Psoas muscle (tissue), 8 donors: ENCODE measurements around the gene ARHGAP30. TPM values are rescaled to one million over a fixed set of nuclear protein-coding genes. Genes with fewer than 3 reads are reported as not detected.

Experiments
- ATAC-seq, 4 donors: fragments of 200-7000 bp; cut with Tn5 transposase; one replicate each; pipeline ENCODE4 v1.9.1; 2020; ENCODE audit warnings: moderate library complexity in 3 of 4, mild to moderate bottlenecking in 2 of 4
- DNase-seq, 2 donors: peaks; one replicate each; pipeline ENCODE4 v3.0.0-alpha.2; 2020
- H3K27ac ChIP-seq: fragments of 200-600 bp; one replicate; pipeline ENCODE4 v1.8.0; 2022
- H3K27me3 ChIP-seq, 3 donors: fragments of 200-600 bp in 1 of 3; one replicate each; pipeline versions ENCODE4 v1.6.1 to v1.8.0; 2013 to 2022; ENCODE audit warnings: low read length in 2 of 3, mild to moderate bottlenecking in 2 of 3, moderate library complexity in 1 of 3; ENCODE audit not compliant: insufficient read depth in 3 of 3
- H3K36me3 ChIP-seq, 2 donors: fragments of 200-600 bp in 1 of 2; one replicate each; pipeline versions ENCODE4 v1.6.1 to v1.8.0; 2013 to 2022; ENCODE audit warnings: low read depth in 1 of 2, mild to moderate bottlenecking in 1 of 2, moderate library complexity in 1 of 2; ENCODE audit not compliant: insufficient read depth in 1 of 2
- H3K4me1 ChIP-seq: fragments of 200-600 bp; one replicate; pipeline ENCODE4 v1.8.0; 2022
- H3K4me3 ChIP-seq: fragments of 200-600 bp; one replicate; pipeline ENCODE4 v1.8.0; 2022; ENCODE audit warnings: mild to moderate bottlenecking
- H3K9me3 ChIP-seq: fragments of 200-600 bp; one replicate; pipeline ENCODE4 v1.8.0; 2022
- CTCF ChIP-seq: fragments of 200-600 bp; IDR thresholded peaks from one replicate; pipeline ENCODE4 v1.8.0; 2022; ENCODE audit warnings: antibody characterized with exemption
- WGBS, 3 donors: extraction: QIAGEN DNeasy Blood & Tissue Kit; methylation state at CpG; one replicate each; pipeline versions ENCODE4 v1.1.6 to v1.1.7; 2013; 5-methylcytosine and 5-hydroxymethylcytosine counted together
- intact Hi-C, 2 donors: fragments of 100-400 bp; cut with DNase I; formaldehyde crosslinking; loops; one replicate each; pipeline versions ENCODE4 v1.11.0 to v1.14.2; 2022
- polyA plus RNA-seq, 3 donors: library from polyadenylated mRNA; stranded (reverse); fragments of 200-250 nt; gene quantifications; one replicate each; pipeline ENCODE4 v1.2.3, GENCODE V29; 2013
- total RNA-seq, 4 donors: library from RNA; stranded (reverse); fragmentation: NEBNext Ultra II Directional in 2 of 4; extraction: Animal tissue kit (Norgen Biotek cat#: 25700) in 2 of 4; gene quantifications; one replicate each; pipeline versions ENCODE4 v1.2.1 to v1.2.4, GENCODE V29; 2021 to 2023
- donor health status: healthy with polysubstance abuse.
- donor health status: DM: no; HTN: no; CAD: no; lungs with moderate emphysema.
- donor health status: Bipolar disorder and iron deficiency.
- donor health status: healthy.
- donor health status: DM: yes; HTN: yes; CAD: no.
- donor health status: DM: no; HTN: no; CAD: no.
- donor health status: DM: no; HTN: no; CAD: no.
- donor health status: DM: yes; HTN: yes; CAD: no.

Gene ARHGAP30
- total and polyA plus RNA-seq, 7 donors: 0.44 to 3.3 (median 1.6) TPM

DNA sequence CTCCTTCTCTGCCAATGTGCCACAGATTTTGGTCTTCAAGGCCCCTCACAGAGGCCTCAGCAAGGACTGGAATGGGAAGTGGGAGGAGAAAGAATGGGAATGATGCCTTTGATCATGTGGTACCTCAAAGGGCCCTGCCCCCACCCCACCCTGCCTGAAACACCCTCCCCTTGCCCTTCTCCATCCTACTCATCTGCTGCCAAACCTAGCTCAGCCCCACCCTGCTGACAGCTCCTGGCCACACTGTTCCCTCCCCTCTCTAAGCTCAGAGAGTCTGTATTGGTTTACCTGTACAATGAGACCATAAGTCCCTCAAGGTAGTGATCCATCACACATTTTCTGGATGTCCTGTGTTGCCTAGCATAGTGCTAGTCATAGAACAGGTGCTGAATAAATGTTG, 6.7 kb upstream of the ARHGAP30 start:
- no peaks in the 10 kb centered on the region for H3K9me3 ChIP-seq
- H3K27me3 ChIP-seq: peaks cover 0 to 4% (median 0%) of the 10 kb centered on the region in 3 donors
- H3K4me1 ChIP-seq: no peaks in the 10 kb centered on the region
- TF ChIP-seq CTCF: no peak
- DNase-seq (no peak), ATAC-seq (no peak)
- intact Hi-C loops: no loop called here
- H3K36me3 ChIP-seq: no peaks in the 10 kb centered on the region
- H3K4me3 ChIP-seq: no peak overlapping the region
- no peak overlapping the region for H3K27ac ChIP-seq

DNA sequence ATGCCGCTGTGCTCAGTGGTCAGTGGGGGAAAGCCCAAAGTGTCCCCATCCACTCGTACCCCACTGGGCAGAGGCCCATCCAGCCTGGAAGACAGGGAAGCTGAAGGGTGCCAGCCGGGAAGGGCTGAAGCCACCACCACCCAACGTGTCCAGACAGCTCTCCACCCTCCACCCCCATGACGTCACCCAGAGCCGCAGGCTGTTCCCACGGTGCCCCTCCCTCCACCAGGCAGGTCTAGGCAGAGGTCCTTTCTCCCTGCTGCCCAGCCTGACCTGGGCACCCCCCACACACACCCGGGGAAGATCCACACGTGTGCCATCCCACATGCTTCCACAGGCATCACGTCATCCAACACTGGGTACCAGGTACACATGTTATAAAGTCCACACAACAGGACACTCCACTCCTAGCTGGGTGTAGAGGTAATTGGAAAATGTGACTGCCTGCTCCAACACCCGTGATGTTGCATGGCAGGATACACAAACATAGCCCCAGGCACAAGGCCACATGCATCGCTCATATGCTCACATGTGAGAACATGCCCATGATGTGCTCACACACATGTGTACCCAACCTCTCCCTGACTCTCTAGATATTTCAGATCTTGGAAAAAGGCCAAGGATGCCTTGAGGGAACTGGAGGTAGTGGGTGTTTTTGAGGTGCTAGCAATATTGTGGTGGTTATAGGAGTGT, 5.1 kb upstream of the ARHGAP30 start:
- H3K9me3 ChIP-seq: no peaks in the 10 kb centered on the region
- DNase-seq (no peak), ATAC-seq (no peak)
- H3K27me3 ChIP-seq: peaks cover 0 to 3% (median 0%) of the 10 kb centered on the region in 3 donors
- H3K36me3 ChIP-seq: no peaks in the 10 kb centered on the region
- WGBS, 3 donors: 70 to 82% (median 76%) methylated on average over 12 of the region's 12 CpGs
- no peak overlapping the region for H3K4me3 ChIP-seq
- intact Hi-C loops: loop anchor here in 1 of 2 donors (5.0 kb wide), 1 partner anchor 62 kb away; no protein-coding TSS in a partner anchor
- no peak overlapping the region for H3K27ac ChIP-seq
- TF ChIP-seq CTCF: no peak
- no peaks in the 10 kb centered on the region for H3K4me1 ChIP-seq

- DNase-seq: no peak
- Histone ChIP-seq H3K4me1 (no peaks in the 10 kb centered on the region), H3K27ac (no peak overlapping the region), H3K4me3 (no peak overlapping the region), H3K9me3 (no peaks in the 10 kb centered on the region), H3K27me3 (no peaks in the 10 kb centered on the region), H3K36me3 (no peaks in the 10 kb centered on the region)
- TF ChIP-seq CTCF: no peak
- no peak for ATAC-seq
- WGBS, 3 donors: 67 to 71% (median 69%) methylated on average over 7 of the region's 7 CpGs
- intact Hi-C loops: loop anchor here in 1 of 2 donors (5.0 kb wide), 1 partner anchor 64 kb away; no protein-coding TSS in a partner anchor
Measured at GRCh38 chr1:161073474-161074121, 3.9 kb upstream of the ARHGAP30 start.

DNA sequence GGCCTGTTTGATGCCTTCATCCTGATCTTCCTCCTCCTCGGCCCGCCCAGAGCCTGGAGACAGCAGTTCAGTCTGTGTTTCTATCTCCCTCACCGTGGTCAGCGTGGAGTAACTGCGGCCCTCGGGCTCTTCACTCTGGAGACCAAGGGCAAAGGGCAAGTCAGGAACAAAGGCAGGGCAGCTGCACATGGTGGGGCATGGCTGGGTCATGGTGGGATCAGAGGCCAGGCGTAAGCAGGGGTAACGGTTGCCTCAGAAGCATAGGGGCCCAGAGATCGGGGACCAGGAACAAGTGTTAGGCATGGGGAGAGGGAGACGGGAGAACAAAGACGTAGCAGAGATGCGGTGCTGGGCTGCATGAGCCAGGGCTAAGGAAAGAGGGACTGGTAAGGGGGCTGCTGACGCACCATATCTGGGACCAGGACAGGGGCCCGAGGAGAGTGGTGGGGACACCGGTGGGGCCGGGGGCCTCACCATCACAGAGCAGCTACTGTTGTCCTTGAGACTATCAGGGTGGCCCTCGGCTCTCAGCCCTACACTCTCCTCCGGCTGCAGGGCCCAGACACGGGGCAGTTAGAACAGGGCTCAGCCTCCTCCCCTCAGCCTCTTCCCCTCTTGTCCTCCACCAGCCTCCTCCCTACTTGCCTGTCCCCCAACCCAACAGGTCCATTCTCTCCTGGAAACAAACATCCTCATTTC, 3.2 kb upstream of the ARHGAP30 start:
- Histone ChIP-seq H3K9me3 (no peaks in the 10 kb centered on the region), H3K4me1 (no peaks in the 10 kb centered on the region), H3K4me3 (no peak overlapping the region), H3K36me3 (no peaks in the 10 kb centered on the region), H3K27ac (no peak overlapping the region), H3K27me3 (no peaks in the 10 kb centered on the region)
- no peak for ATAC-seq
- no peak for DNase-seq
- intact Hi-C loops: loop anchor here in 1 of 2 donors (5.0 kb wide), 1 partner anchor 64 kb away; no protein-coding TSS in a partner anchor
- TF ChIP-seq CTCF: no peak
- 87 to 92% (median 92%) methylated on average over 19 of the region's 19 CpGs for WGBS, 3 donors
